ENCODE results near the gene ERCC6L2.

Gene ERCC6L2

DNA sequence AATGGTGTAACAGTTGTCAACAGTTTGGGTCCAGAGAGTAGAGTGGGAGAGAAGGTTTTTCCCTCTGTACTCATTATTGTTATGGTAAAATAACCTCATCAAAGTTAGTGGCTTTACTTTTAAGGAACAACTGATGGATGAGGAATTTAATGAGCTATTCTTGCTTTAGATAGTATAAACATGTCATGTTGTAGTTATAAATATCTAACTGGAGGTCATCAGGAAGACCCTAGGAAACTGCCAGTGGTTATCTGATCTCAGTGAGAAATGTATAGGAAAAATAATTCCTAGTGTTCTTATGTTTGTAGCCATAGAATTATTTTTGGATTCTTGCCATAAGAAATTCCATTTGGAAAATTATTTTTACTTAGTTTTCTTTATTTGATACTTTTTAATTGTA is 4.1 kb downstream of the ERCC6L2 start:
- no peak for TF ChIP-seq REST (IDR thresholded peaks at IDR 0.05; ENCODE audit: insufficient read depth in 1 of 2, low read depth in 2 of 2, low read length in 2 of 2)
- no peak for TF ChIP-seq POLR2AphosphoS5 (IDR thresholded peaks at IDR 0.05; ENCODE audit: low read depth, low read length)
- TF ChIP-seq SIN3A (IDR thresholded peaks at IDR 0.05; ENCODE audit: borderline replicate concordance, insufficient read depth, low read length) = no peak
- no peak for TF ChIP-seq FOXP2 (optimal IDR thresholded peaks at IDR 0.05; ENCODE audit: borderline replicate concordance, extremely low read depth, extremely low read length, insufficient read depth)
- TF ChIP-seq TAF1 (IDR thresholded peaks at IDR 0.05; ENCODE audit: borderline replicate concordance, insufficient read depth, low read length) = no peak

DNA sequence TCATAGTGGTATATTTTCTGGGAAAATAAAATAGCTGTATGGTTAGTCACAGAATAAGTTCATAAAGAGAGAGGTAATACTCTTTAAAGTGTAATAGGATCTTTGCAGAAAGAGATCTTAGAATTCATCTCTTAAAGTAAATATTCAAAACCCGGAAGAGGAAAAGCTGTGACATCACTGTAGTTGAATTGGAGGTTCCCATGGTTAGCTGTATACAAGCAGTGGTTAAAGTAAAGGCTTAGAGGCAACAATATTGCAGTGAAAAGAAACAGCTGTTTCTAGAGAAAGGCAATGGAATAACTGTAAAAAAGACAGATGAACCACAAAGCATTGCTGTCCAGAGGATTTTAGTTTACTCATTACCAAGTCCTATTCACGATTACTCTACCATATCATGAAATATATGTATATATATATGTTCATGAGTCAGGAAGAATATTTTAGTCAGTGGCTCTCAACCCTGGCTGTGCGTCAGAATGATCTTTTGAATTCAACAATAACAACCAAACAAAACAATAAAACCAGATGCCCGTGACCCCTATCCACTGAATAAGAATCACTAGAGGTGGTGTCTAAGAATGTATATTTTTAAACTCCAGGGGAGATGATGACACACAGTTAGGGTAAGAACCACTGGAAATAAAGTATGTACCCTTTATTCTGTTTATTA is 4.7 kb downstream of the ERCC6L2 start:
- TF ChIP-seq SIN3A (IDR thresholded peaks at IDR 0.05; ENCODE audit: borderline replicate concordance, insufficient read depth, low read length) (no peak), TAF1 (IDR thresholded peaks at IDR 0.05; ENCODE audit: borderline replicate concordance, insufficient read depth, low read length) (no peak), FOXP2 (optimal IDR thresholded peaks at IDR 0.05; ENCODE audit: borderline replicate concordance, extremely low read depth, extremely low read length, insufficient read depth) (no peak), POLR2AphosphoS5 (IDR thresholded peaks at IDR 0.05; ENCODE audit: low read depth, low read length) (no peak), REST (IDR thresholded peaks at IDR 0.05; ENCODE audit: insufficient read depth in 1 of 2, low read depth in 2 of 2, low read length in 2 of 2) (no peak)

GRCh38 chr9:95887926-95888497 is 12.5 kb downstream of the ERCC6L2 start:
- no peak for TF ChIP-seq FOXP2 (optimal IDR thresholded peaks at IDR 0.05; ENCODE audit: borderline replicate concordance, extremely low read depth, extremely low read length, insufficient read depth)
- no peak for TF ChIP-seq TAF1 (IDR thresholded peaks at IDR 0.05; ENCODE audit: borderline replicate concordance, insufficient read depth, low read length)
- no peak for TF ChIP-seq REST (IDR thresholded peaks at IDR 0.05; ENCODE audit: insufficient read depth in 1 of 2, low read depth in 2 of 2, low read length in 2 of 2)
- TF ChIP-seq POLR2AphosphoS5 (IDR thresholded peaks at IDR 0.05; ENCODE audit: low read depth, low read length) = no peak
- TF ChIP-seq SIN3A (IDR thresholded peaks at IDR 0.05; ENCODE audit: borderline replicate concordance, insufficient read depth, low read length) = no peak

DNA sequence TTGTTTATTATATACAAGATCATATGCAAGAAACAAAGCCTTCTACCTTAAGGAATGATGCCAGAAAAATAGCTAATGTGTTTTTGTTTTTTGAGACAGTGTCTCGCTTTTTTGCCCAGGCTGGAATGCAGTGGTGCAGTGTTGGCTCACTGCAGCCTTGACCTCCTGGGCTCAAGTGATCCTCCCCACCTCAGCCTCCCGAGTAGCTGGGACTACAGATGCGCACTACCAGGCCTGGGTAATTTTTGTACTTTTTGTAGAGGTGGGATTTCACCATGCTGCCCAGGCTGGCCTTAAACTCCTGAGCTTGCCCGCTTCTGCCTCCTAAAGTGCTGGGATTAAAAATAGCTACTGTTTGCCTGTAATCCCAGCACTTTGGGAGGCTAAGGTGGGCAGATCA is 15.1 kb downstream of the ERCC6L2 start:
- TF ChIP-seq TAF1 (IDR thresholded peaks at IDR 0.05; ENCODE audit: borderline replicate concordance, insufficient read depth, low read length) (no peak), REST (IDR thresholded peaks at IDR 0.05; ENCODE audit: insufficient read depth in 1 of 2, low read depth in 2 of 2, low read length in 2 of 2) (no peak), FOXP2 (optimal IDR thresholded peaks at IDR 0.05; ENCODE audit: borderline replicate concordance, extremely low read depth, extremely low read length, insufficient read depth) (no peak), SIN3A (IDR thresholded peaks at IDR 0.05; ENCODE audit: borderline replicate concordance, insufficient read depth, low read length) (no peak)

All from PFSK-1 (cell line).